ENCODE data around the gene C1orf198. TPM values are rescaled to one million over a fixed set of nuclear protein-coding genes. Genes with fewer than 3 reads are reported as not detected.

The C1orf198 gene
- total and polyA plus RNA-seq, 2 of the 8 experiments (the other 6 are each of a cell fraction or from before 2014, with no cell fraction given): 30.6 to 45.0 TPM

DNA sequence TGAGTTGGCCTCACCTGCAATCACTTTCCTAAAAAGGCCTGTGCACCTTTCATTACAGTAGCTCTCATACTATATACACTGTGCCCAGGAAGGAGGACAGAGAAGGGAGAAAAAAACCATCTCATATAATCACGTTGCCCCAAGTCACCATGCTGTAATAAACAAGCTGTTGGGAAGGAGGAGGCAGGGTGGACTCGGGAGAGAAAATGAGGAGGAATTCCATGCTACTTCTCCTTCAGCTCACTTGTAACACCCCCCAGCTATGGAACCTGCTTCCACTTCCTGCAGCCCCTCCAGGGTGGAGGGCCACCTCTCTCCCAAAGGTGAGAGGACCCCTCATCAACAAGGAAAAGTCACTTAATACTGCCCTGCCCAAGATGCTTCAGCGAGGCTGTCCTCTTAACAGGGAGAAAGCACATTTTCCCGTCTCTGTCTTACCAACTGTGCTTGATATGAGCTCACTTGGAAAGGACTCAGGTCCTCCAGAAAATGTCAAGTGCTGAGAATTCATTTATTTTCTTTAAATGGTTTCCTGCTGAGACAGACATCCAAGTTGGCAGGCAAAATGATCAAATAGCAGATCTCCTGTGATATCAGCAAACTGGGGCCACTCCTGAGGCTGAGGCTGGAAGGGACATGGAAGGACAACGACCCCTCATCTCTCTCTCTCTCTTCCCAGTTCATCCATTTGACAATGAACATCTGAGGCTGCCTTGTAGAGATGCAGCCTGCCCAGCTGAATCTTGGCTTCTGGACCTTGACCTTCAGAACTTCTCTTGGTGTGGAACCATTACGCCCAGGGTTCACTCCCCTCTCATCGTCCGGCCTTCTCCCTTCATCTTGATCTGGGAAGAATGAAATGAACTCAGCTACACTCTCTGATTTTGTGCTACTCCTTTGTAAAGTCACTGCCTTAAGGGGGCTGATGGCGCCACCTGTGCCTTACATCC is 67.2 kb downstream of the C1orf198 start (continued):
- TF ChIP-seq, protein P1, sequence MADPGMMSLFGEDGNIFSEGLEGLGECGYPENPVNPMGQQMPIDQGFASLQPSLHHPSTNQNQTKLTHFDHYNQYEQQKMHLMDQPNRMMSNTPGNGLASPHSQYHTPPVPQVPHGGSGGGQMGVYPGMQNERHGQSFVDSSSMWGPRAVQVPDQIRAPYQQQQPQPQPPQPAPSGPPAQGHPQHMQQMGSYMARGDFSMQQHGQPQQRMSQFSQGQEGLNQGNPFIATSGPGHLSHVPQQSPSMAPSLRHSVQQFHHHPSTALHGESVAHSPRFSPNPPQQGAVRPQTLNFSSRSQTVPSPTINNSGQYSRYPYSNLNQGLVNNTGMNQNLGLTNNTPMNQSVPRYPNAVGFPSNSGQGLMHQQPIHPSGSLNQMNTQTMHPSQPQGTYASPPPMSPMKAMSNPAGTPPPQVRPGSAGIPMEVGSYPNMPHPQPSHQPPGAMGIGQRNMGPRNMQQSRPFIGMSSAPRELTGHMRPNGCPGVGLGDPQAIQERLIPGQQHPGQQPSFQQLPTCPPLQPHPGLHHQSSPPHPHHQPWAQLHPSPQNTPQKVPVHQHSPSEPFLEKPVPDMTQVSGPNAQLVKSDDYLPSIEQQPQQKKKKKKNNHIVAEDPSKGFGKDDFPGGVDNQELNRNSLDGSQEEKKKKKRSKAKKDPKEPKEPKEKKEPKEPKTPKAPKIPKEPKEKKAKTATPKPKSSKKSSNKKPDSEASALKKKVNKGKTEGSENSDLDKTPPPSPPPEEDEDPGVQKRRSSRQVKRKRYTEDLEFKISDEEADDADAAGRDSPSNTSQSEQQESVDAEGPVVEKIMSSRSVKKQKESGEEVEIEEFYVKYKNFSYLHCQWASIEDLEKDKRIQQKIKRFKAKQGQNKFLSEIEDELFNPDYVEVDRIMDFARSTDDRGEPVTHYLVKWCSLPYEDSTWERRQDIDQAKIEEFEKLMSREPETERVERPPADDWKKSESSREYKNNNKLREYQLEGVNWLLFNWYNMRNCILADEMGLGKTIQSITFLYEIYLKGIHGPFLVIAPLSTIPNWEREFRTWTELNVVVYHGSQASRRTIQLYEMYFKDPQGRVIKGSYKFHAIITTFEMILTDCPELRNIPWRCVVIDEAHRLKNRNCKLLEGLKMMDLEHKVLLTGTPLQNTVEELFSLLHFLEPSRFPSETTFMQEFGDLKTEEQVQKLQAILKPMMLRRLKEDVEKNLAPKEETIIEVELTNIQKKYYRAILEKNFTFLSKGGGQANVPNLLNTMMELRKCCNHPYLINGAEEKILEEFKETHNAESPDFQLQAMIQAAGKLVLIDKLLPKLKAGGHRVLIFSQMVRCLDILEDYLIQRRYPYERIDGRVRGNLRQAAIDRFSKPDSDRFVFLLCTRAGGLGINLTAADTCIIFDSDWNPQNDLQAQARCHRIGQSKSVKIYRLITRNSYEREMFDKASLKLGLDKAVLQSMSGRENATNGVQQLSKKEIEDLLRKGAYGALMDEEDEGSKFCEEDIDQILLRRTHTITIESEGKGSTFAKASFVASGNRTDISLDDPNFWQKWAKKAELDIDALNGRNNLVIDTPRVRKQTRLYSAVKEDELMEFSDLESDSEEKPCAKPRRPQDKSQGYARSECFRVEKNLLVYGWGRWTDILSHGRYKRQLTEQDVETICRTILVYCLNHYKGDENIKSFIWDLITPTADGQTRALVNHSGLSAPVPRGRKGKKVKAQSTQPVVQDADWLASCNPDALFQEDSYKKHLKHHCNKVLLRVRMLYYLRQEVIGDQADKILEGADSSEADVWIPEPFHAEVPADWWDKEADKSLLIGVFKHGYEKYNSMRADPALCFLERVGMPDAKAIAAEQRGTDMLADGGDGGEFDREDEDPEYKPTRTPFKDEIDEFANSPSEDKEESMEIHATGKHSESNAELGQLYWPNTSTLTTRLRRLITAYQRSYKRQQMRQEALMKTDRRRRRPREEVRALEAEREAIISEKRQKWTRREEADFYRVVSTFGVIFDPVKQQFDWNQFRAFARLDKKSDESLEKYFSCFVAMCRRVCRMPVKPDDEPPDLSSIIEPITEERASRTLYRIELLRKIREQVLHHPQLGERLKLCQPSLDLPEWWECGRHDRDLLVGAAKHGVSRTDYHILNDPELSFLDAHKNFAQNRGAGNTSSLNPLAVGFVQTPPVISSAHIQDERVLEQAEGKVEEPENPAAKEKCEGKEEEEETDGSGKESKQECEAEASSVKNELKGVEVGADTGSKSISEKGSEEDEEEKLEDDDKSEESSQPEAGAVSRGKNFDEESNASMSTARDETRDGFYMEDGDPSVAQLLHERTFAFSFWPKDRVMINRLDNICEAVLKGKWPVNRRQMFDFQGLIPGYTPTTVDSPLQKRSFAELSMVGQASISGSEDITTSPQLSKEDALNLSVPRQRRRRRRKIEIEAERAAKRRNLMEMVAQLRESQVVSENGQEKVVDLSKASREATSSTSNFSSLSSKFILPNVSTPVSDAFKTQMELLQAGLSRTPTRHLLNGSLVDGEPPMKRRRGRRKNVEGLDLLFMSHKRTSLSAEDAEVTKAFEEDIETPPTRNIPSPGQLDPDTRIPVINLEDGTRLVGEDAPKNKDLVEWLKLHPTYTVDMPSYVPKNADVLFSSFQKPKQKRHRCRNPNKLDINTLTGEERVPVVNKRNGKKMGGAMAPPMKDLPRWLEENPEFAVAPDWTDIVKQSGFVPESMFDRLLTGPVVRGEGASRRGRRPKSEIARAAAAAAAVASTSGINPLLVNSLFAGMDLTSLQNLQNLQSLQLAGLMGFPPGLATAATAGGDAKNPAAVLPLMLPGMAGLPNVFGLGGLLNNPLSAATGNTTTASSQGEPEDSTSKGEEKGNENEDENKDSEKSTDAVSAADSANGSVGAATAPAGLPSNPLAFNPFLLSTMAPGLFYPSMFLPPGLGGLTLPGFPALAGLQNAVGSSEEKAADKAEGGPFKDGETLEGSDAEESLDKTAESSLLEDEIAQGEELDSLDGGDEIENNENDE (IDR thresholded peaks at IDR 0.05; ENCODE audit: insufficient replicate concordance, low read length): no peak
- TF ChIP-seq POLR2A (IDR thresholded peaks at IDR 0.05; ENCODE audit: control extremely low read depth in 1 of 2, low read depth in 2 of 2, low read length in 2 of 2) (no peak), PHF8 (conservative IDR thresholded peaks at IDR 0.05; ENCODE audit: low read depth, low read length) (no peak), EZH2 (IDR thresholded peaks at IDR 0.05; ENCODE audit: low read depth, low read length, severe bottlenecking) (no peak), SIX5 (IDR thresholded peaks at IDR 0.05; ENCODE audit: low read depth, low read length) (no peak), RAD21 (IDR thresholded peaks at IDR 0.05 in 1 of 2, conservative IDR thresholded peaks at IDR 0.05 in 1 of 2; ENCODE audit: low read depth in 2 of 2, low read length in 2 of 2) (peak in 1 of 2 experiments; percentile 23; a peak in 1 of 4 replicates), MAX (IDR thresholded peaks at IDR 0.05) (no peak), YY1 (IDR thresholded peaks at IDR 0.05; ENCODE audit: low read depth, low read length) (no peak)
